Suprapubic skin (tissue), 3 donors: ENCODE results near the gene RPF1.

ENCODE experiments used
- POLR2AphosphoS5 ChIP-seq, 3 donors: sonication (generic); formaldehyde crosslinking; IDR thresholded peaks; one replicate each; pipeline ENCODE4 v1.6.1; 2017; ENCODE audit warnings: antibody characterized with exemption in 3 of 3
- TF ChIP-seq, protein P1 (sequence below), 2 donors: fragments of 200-600 bp in 1 of 2; fragments of 450-650 bp in 1 of 2; sonication (generic) in 1 of 2; IDR thresholded peaks; one replicate each; pipeline ENCODE4 v1.5.1; 2016 to 2019; ENCODE audit warnings: antibody characterized with exemption in 2 of 2, mild to moderate bottlenecking in 1 of 2, moderate library complexity in 1 of 2

- TF ChIP-seq, protein P1, sequence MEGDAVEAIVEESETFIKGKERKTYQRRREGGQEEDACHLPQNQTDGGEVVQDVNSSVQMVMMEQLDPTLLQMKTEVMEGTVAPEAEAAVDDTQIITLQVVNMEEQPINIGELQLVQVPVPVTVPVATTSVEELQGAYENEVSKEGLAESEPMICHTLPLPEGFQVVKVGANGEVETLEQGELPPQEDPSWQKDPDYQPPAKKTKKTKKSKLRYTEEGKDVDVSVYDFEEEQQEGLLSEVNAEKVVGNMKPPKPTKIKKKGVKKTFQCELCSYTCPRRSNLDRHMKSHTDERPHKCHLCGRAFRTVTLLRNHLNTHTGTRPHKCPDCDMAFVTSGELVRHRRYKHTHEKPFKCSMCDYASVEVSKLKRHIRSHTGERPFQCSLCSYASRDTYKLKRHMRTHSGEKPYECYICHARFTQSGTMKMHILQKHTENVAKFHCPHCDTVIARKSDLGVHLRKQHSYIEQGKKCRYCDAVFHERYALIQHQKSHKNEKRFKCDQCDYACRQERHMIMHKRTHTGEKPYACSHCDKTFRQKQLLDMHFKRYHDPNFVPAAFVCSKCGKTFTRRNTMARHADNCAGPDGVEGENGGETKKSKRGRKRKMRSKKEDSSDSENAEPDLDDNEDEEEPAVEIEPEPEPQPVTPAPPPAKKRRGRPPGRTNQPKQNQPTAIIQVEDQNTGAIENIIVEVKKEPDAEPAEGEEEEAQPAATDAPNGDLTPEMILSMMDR (IDR thresholded peaks at IDR 0.05) = no peak
- no peak for TF ChIP-seq POLR2AphosphoS5 (IDR thresholded peaks at IDR 0.05)
Measured at GRCh38 chr1:84496498-84496897, 17.4 kb downstream of the RPF1 start.
